ENCODE results near the gene GAMT. TPM values are rescaled to one million over a fixed set of nuclear protein-coding genes. Genes with fewer than 3 reads are reported as not detected.

Gene GAMT
- 31.1 and 44.1 TPM in 2 replicates for total RNA-seq
- 20.0 and 32.6 TPM in 2 replicates for polyA plus RNA-seq
- polyA plus RNA-seq (2012): 34.3 and 61.8 TPM in 2 replicates
- 69.4 and 75.2 TPM in 2 replicates for polyA minus RNA-seq (ENCODE audit: low replicate concordance)

DNA sequence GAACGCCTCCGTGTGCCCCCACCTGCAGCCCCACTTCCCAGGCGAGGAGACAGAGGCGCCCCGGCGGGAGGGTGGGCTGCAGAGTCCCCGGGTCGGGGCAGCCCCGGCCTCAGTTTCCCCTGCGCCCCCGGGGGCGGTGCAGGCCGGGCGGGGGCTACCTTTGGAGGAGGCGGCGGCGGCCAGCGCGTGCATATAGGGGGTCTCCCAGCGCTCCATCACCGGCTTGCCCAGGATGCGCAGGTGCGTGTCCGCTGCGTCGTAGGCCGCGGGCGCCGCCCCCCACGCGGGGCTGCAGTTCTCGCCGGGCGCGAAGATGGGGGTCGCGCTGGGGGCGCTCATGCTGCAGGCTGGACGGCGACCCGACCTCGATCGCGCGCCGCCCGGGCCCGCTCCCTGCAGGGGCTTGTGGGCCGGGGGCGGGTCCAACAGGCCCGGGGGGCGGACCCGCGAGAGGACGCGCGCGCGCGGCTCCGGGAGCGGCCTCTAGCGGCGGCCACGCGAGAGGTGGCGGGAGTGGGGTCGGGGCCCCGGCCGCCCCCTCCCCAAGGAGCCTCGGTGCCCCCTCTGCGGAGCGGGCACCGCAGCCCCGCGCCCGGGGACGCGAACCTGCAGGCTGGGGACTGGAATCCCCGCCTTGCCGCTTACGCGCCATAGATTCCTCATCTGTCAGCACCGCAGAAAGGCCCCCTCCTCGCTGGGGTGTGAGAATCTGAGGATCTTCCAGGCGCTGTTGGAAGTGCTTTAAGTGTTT lies at the start of gene GAMT:
Gene GAMT (minus strand): TSS at position 405 of the 751 bp plus-strand sequence. CDS start 66 bp downstream, at position 339.
- Histone ChIP-seq H3K4me3 (replicated peaks in 1 of 4; ENCODE audit: control extremely low read depth in 1 of 4, insufficient read depth in 1 of 4, low read depth in 3 of 4, low read length in 4 of 4) (peak within 1 kb of the TSS; percentile 22 to 77 (median 54)), H2AFZ (ENCODE audit: low read length) (no peak within 1 kb of the TSS), H4K20me1 (ENCODE audit: control insufficient read depth, extremely low read depth, insufficient read depth, low read length) (no peaks in the 10 kb centered on the region), H3K9me3 (ENCODE audit: control insufficient read depth, insufficient read depth, low read depth, low read length) (no peaks in the 10 kb centered on the region), H3K36me3 (ENCODE audit: control insufficient read depth, insufficient read depth, low read length) (no peaks in the 10 kb centered on the region), H3K79me2 (ENCODE audit: control insufficient read depth, insufficient read depth, low read length) (no peaks in the 10 kb centered on the region), H3K4me1 (ENCODE audit: control insufficient read depth, extremely low read depth, insufficient read depth, low read length) (no peaks in the 10 kb centered on the region), H3K27ac (ENCODE audit: insufficient read depth, low read length) (no peak within 1 kb of the TSS), H3K4me2 (ENCODE audit: extremely low read depth, insufficient read depth, low read length) (peak within 1 kb of the TSS; percentile 83), H3K9ac (ENCODE audit: insufficient read depth, low read length) (peak within 1 kb of the TSS; percentile 49), H3K27me3 (ENCODE audit: control insufficient read depth, insufficient read depth, low read length) (no peaks in the 10 kb centered on the region)
- peak in 1 of 2 donors; percentile 37 for DNase-seq (ENCODE audit: low read depth in 2 of 2)
- TF ChIP-seq EZH2 (IDR thresholded peaks at IDR 0.05; ENCODE audit: low read length, missing control alignments): no peak
- TF ChIP-seq, protein P1, sequence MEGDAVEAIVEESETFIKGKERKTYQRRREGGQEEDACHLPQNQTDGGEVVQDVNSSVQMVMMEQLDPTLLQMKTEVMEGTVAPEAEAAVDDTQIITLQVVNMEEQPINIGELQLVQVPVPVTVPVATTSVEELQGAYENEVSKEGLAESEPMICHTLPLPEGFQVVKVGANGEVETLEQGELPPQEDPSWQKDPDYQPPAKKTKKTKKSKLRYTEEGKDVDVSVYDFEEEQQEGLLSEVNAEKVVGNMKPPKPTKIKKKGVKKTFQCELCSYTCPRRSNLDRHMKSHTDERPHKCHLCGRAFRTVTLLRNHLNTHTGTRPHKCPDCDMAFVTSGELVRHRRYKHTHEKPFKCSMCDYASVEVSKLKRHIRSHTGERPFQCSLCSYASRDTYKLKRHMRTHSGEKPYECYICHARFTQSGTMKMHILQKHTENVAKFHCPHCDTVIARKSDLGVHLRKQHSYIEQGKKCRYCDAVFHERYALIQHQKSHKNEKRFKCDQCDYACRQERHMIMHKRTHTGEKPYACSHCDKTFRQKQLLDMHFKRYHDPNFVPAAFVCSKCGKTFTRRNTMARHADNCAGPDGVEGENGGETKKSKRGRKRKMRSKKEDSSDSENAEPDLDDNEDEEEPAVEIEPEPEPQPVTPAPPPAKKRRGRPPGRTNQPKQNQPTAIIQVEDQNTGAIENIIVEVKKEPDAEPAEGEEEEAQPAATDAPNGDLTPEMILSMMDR (conservative IDR thresholded peaks at IDR 0.05 in 1 of 2, IDR thresholded peaks at IDR 0.05 in 1 of 2; ENCODE audit: low read depth in 1 of 2, low read length in 2 of 2): no peak

DNA sequence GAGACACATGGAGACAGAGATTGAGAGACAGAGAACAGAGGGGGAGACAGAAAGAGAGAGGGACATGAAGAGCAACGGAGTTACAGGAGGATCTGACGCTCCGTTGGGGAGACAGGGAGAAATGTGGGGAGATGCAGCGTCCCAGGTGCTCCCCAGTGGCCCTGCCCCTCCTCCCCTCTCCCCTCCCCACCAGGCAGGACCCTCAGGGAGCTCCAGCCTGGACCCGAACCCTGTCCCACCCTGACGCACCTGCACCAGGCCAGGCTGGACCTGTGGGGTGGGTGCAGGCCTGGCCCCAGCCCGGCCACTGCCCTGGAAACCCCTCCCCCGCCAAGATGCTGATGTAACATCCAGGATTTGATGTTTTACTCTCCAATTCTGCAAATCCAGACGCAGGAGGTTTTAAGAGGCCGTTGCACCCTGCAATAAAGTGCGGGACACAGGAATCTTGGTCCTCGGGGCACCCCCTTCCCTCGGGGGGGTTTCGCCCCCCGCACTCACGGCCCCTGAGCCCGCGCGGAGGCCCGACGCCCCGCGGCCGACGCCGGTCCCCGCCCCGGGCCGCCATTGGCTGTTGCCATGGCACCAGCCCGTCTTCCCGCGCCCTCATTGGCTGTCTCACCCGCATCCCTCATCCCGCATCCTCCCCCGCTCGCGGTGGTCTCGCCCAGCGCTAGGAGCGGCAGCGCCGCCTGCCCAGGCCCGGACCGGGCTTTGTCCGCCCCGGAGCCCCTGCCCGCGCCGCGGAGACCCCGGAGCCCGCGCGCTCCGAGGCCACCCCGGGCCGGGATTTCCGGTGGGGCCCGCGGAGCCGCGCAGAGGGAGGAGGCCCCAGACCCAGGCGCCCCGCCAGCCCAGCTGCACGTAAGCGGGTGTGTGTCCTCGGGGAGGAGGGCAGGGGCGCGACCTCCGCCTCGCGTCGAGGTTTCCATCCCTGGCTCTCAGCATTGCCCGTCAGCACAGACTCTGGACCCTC lies 48.4 kb upstream of the GAMT start, which contains the start of gene APC2:
Gene APC2 (plus strand): TSS at position 655 of the 976 bp plus-strand sequence. CDS start 2,881 bp downstream, outside the sequence.
- H3K27ac ChIP-seq (ENCODE audit: insufficient read depth, low read length): no peak within 1 kb of the TSS
- peaks cover 6% of the 10 kb centered on the region for H3K4me1 ChIP-seq (ENCODE audit: control insufficient read depth, extremely low read depth, insufficient read depth, low read length)
- TF ChIP-seq EZH2 (IDR thresholded peaks at IDR 0.05; ENCODE audit: low read length, missing control alignments): peak; percentile 32
- TF ChIP-seq, protein P1 (conservative IDR thresholded peaks at IDR 0.05 in 1 of 2, IDR thresholded peaks at IDR 0.05 in 1 of 2; ENCODE audit: low read depth in 1 of 2, low read length in 2 of 2): no peak
- H3K9ac ChIP-seq (ENCODE audit: insufficient read depth, low read length): no peak within 1 kb of the TSS
- H3K4me3 ChIP-seq (replicated peaks in 1 of 4; ENCODE audit: control extremely low read depth in 1 of 4, insufficient read depth in 1 of 4, low read depth in 3 of 4, low read length in 4 of 4): peak within 1 kb of the TSS in 2 of 4 experiments; percentile 11 to 25
- H2AFZ ChIP-seq (ENCODE audit: low read length): no peak within 1 kb of the TSS
- H3K79me2 ChIP-seq (ENCODE audit: control insufficient read depth, insufficient read depth, low read length): no peaks in the 10 kb centered on the region
- H4K20me1 ChIP-seq (ENCODE audit: control insufficient read depth, extremely low read depth, insufficient read depth, low read length): no peaks in the 10 kb centered on the region
- no peaks in the 10 kb centered on the region for H3K36me3 ChIP-seq (ENCODE audit: control insufficient read depth, insufficient read depth, low read length)
- H3K9me3 ChIP-seq (ENCODE audit: control insufficient read depth, insufficient read depth, low read depth, low read length): no peaks in the 10 kb centered on the region
- peak within 1 kb of the TSS; percentile 13 for H3K4me2 ChIP-seq (ENCODE audit: extremely low read depth, insufficient read depth, low read length)
- H3K27me3 ChIP-seq (ENCODE audit: control insufficient read depth, insufficient read depth, low read length): peaks cover 67% of the 10 kb centered on the region
- DNase-seq (ENCODE audit: low read depth in 2 of 2): peak in 1 of 2 donors; percentile 26

DNA sequence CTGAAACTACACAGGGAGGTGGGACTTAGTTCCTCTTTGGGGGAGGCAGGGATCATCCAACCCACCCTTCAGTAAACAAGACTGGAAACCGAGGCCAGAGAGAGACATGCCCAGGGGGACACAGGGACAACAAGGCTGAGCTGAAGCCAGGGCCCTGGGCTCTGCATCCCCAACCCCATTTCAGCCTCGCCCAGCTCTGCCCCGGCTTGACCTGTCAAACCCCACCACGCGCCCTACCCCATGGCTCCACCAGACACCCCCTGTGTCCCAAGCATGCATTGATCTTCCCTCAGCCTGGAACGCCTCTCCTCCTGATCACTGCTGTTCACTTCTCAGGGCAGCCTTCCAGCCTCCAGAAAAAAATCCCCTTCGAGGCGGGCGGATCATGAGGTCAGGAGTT lies 46.6 kb upstream of the GAMT start:
- Histone ChIP-seq H3K27me3 (ENCODE audit: control insufficient read depth, insufficient read depth, low read length) (peaks cover 55% of the 10 kb centered on the region), H3K4me1 (ENCODE audit: control insufficient read depth, extremely low read depth, insufficient read depth, low read length) (peaks cover 3% of the 10 kb centered on the region), H3K79me2 (ENCODE audit: control insufficient read depth, insufficient read depth, low read length) (no peaks in the 10 kb centered on the region), H3K4me3 (replicated peaks in 1 of 4; ENCODE audit: control extremely low read depth in 1 of 4, insufficient read depth in 1 of 4, low read depth in 3 of 4, low read length in 4 of 4) (no peak overlapping the region), H3K9me3 (ENCODE audit: control insufficient read depth, insufficient read depth, low read depth, low read length) (no peaks in the 10 kb centered on the region), H3K4me2 (ENCODE audit: extremely low read depth, insufficient read depth, low read length) (no peak overlapping the region), H3K27ac (ENCODE audit: insufficient read depth, low read length) (no peak overlapping the region), H3K36me3 (ENCODE audit: control insufficient read depth, insufficient read depth, low read length) (no peaks in the 10 kb centered on the region), H2AFZ (ENCODE audit: low read length) (no peak overlapping the region), H4K20me1 (ENCODE audit: control insufficient read depth, extremely low read depth, insufficient read depth, low read length) (no peaks in the 10 kb centered on the region), H3K9ac (ENCODE audit: insufficient read depth, low read length) (no peak overlapping the region)
- no peak for DNase-seq (ENCODE audit: low read depth in 2 of 2)
- TF ChIP-seq EZH2 (IDR thresholded peaks at IDR 0.05; ENCODE audit: low read length, missing control alignments): no peak
- TF ChIP-seq, protein P1 (conservative IDR thresholded peaks at IDR 0.05 in 1 of 2, IDR thresholded peaks at IDR 0.05 in 1 of 2; ENCODE audit: low read depth in 1 of 2, low read length in 2 of 2): no peak
